HCT116 (cell line): Measurements from ENCODE around the gene PRKCZ.

Experiments
- EZH2 ChIP-seq: fragments of 200-600 bp; sonication (generic); IDR thresholded peaks from 2 replicates; pipeline ENCODE4 v1.6.1; 2017; ENCODE audit warnings: antibody characterized with exemption, mixed run types
- EZH2phosphoT487 ChIP-seq: fragments of 200-600 bp; IDR thresholded peaks from 2 replicates; pipeline ENCODE4 v1.6.1; 2018; ENCODE audit warnings: antibody characterized with exemption, borderline replicate concordance
- POLR2AphosphoS5 ChIP-seq: IDR thresholded peaks from 2 replicates; pipeline ENCODE4 v1.6.1; 2011; ENCODE audit warnings: mild to moderate bottlenecking, low read depth, low read length, moderate library complexity
- RAD21 ChIP-seq: IDR thresholded peaks from 2 replicates; pipeline ENCODE4 v1.6.1; 2012; ENCODE audit warnings: low read depth, mild to moderate bottlenecking
- SIN3A ChIP-seq: IDR thresholded peaks from 2 replicates; pipeline ENCODE4 v1.6.1; 2012; ENCODE audit warnings: low read depth
- TF ChIP-seq, protein P1 (sequence below): IDR thresholded peaks from 2 replicates; pipeline ENCODE4 v1.6.1; 2012
- TF ChIP-seq, protein P2 (sequence below), 3 experiments: fragments of 200-600 bp in 1 of 3; sonication (generic) in 1 of 3; IDR thresholded peaks in 2 of 3; conservative IDR thresholded peaks in 1 of 3; 2 replicates each; pipeline ENCODE4 v1.5.1; 2012 to 2017; ENCODE audit warnings: low read depth in 2 of 3, low read length in 2 of 3, antibody characterized with exemption in 1 of 3, borderline replicate concordance in 1 of 3, control low read depth in 1 of 3, mild to moderate bottlenecking in 1 of 3, mixed read lengths in 1 of 3, mixed run types in 1 of 3, moderate library complexity in 1 of 3; ENCODE audit not compliant: insufficient read depth in 1 of 3
- TF ChIP-seq, protein P3 (sequence below): IDR thresholded peaks from 2 replicates; pipeline ENCODE4 v1.6.1; 2012; ENCODE audit warnings: low read depth

DNA sequence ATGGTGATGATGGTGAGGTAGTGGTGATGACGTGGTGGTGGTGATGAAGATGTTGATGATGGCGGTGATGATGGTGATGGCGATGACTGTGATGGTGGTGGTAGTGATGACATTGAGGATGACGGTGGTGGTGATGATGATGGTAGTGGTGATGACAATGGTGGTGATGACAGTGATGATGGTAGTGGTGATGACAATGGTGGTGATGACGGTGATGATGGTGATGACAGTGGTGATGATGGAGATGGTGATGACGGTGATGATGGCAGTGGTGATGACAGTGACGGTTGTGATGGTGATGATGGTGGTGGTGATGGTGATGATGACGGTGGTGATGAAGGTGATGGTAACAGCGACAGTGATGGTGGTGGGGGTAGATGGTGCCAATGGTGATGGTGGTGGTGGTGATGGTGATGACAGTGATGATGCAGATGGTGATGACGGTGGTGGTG lies 105.0 kb downstream of the PRKCZ start:
- TF ChIP-seq, protein P1, sequence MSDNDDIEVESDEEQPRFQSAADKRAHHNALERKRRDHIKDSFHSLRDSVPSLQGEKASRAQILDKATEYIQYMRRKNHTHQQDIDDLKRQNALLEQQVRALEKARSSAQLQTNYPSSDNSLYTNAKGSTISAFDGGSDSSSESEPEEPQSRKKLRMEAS: no peak
- TF ChIP-seq, protein P2, sequence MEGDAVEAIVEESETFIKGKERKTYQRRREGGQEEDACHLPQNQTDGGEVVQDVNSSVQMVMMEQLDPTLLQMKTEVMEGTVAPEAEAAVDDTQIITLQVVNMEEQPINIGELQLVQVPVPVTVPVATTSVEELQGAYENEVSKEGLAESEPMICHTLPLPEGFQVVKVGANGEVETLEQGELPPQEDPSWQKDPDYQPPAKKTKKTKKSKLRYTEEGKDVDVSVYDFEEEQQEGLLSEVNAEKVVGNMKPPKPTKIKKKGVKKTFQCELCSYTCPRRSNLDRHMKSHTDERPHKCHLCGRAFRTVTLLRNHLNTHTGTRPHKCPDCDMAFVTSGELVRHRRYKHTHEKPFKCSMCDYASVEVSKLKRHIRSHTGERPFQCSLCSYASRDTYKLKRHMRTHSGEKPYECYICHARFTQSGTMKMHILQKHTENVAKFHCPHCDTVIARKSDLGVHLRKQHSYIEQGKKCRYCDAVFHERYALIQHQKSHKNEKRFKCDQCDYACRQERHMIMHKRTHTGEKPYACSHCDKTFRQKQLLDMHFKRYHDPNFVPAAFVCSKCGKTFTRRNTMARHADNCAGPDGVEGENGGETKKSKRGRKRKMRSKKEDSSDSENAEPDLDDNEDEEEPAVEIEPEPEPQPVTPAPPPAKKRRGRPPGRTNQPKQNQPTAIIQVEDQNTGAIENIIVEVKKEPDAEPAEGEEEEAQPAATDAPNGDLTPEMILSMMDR (IDR thresholded peaks at IDR 0.05 in 2 of 3, conservative IDR thresholded peaks at IDR 0.05 in 1 of 3; ENCODE audit: borderline replicate concordance in 1 of 3, insufficient read depth in 1 of 3, low read depth in 2 of 3, low read length in 2 of 3): no peak
- TF ChIP-seq EZH2 (no peak), EZH2phosphoT487 (no peak), RAD21 (no peak), SIN3A (no peak), POLR2AphosphoS5 (no peak)
- TF ChIP-seq, protein P3, sequence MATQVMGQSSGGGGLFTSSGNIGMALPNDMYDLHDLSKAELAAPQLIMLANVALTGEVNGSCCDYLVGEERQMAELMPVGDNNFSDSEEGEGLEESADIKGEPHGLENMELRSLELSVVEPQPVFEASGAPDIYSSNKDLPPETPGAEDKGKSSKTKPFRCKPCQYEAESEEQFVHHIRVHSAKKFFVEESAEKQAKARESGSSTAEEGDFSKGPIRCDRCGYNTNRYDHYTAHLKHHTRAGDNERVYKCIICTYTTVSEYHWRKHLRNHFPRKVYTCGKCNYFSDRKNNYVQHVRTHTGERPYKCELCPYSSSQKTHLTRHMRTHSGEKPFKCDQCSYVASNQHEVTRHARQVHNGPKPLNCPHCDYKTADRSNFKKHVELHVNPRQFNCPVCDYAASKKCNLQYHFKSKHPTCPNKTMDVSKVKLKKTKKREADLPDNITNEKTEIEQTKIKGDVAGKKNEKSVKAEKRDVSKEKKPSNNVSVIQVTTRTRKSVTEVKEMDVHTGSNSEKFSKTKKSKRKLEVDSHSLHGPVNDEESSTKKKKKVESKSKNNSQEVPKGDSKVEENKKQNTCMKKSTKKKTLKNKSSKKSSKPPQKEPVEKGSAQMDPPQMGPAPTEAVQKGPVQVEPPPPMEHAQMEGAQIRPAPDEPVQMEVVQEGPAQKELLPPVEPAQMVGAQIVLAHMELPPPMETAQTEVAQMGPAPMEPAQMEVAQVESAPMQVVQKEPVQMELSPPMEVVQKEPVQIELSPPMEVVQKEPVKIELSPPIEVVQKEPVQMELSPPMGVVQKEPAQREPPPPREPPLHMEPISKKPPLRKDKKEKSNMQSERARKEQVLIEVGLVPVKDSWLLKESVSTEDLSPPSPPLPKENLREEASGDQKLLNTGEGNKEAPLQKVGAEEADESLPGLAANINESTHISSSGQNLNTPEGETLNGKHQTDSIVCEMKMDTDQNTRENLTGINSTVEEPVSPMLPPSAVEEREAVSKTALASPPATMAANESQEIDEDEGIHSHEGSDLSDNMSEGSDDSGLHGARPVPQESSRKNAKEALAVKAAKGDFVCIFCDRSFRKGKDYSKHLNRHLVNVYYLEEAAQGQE: no peak
